HPDE6-E6E7 (cell line): ENCODE measurements around the gene CFAP47.
A peak's percentile ranks its signal among the peaks of the same experiment; 100 is the strongest.
"Not testable (repeated sequence)": the region's sequence is repeated elsewhere in the genome, so short reads cannot be mapped to it uniquely, and the experiment has no call there.

Experiments
- DNase-seq: peaks from one replicate; pipeline ENCODE4 v3.0.0; 2011; ENCODE audit warnings: missing footprints; ENCODE audit errors: extremely low spot score

The CFAP47 gene, protein sequence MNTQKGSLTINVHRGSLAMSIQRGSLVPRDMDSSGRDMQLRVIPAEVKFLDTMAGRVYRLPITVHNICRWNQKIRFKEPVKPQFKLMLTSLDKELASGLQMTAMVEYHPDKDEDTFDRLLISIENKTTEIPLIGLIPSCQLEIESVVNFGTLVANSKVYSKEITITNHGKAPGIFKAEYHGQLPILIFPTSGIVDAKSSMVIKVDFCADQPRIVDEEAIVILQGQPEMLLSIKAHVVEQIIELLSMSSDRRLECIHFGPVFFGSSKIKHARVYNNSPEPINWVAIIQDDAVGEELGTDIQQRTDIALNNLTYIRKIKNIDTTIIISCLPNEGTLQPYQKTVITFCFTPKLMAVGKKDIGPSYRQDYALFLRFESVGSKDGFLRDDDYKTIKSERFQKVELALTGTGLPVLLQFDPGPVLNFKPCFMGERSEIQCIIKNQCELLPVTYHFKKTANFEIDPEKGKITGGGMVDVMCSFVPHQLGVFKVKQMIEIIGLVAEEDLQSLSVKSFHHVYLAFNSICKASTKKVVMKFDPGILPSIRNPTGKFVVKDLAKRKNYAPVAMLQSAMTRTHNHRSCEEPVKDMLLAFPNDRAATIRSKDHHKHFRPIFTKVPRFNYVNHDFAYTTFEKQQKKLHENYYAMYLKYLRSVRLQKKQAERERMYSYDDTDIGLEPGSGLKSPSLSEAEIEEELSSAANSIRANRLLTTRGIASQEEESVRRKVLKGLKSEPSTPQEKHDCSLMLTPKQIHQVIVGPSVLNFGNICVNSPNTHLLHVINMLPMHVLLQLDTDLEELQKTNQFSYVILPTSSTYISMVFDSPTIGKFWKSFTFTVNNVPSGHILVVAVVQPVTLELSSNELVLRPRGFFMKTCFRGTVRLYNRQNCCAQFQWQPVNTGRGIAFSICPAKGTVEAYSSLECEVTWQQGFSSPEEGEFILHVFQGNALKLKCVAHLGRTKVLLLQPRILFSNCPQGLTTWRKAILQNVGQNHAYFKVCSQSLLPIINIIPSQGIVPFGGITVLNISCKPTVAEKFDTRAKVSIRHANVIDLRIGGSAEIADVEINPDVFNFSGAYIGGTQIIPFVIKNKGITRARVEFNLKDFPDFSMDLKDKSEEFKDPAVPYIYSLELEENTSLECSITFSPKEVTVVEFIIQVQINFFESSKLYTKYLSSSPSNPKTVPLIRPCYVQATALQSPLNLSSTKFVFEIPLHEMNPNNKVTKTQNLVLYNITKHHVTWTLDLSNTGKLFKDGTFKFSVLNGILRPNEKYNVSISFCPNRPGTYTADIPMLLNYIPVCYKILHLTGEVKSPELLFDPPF (N-terminal part only)

DNA sequence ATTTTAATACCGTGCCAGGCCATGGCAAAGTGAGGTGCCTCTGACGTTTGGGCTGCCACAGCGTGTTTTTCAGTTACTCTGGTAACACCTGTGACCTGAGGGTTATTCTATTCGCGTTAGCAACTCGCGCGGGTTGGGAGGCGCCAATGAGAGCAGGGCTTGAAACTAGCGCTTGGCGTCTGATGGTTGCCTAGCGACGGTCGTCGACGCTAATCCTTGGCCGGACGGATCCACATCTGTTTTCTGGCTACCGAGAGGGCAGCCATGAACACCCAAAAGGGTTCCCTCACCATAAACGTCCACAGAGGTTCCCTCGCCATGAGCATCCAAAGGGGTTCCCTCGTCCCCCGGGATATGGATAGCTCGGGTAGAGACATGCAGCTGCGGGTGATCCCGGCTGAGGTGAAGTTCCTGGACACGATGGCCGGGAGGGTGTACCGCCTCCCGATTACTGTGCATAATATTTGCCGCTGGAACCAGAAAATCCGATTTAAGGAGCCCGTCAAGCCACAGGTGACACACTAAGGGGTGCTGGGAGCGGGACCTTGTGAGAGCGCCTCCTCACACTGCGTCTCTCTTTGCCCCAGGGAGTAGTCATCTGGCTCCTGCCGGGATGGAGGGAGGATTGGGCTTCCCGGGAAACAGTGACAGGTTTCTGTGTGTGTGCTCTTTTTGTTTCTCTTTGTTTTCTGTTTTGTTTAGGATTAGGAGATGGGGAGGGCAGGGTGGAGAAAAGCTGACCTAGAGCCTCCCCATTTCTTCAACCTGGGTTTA is at the start of gene CFAP47:
CFAP47 (plus strand) TSS at position 199 of the 774 bp plus-strand sequence; CDS start at position 265, 66 bp downstream.
- peak; percentile 33 for DNase-seq

DNA sequence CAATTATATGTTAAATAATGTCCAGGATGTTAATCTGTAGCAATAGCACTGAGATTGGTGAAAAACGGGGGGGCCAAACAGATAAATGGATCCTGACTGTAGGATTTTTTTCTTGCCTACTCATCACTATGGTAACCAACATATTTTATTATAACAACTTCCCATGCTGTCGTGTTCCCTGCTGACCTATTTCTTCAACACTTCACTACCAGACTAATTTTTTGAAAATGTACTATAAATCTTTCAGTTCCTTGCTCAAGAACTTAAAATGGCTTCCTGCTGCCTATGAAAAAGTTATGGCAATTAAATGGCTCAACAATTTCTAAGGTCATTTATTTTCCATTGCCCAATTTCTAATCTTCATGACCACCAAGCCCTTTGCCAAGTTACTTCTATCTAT is 38.9 kb upstream of the CFAP47 start:
- no peak for DNase-seq

DNA sequence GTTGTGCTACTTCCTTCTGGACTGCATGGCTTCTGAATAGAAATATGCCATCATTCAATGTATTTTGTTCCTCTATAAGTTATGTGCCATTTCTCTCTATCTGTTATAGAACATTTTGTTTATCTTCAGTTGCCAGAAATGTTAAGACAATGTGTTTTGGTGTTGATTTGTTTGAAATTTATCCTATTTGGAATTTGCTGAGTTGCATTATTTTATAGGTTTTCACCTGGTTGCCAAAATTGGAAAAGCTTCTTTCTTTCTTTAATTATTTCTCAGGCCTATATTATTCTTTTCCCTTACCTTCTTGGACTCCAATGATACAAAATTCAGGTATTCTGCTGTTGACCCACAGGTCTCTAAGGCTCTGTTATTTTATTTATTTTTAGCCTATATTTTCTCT is 33.4 kb upstream of the CFAP47 start:
- no peak for DNase-seq

DNA sequence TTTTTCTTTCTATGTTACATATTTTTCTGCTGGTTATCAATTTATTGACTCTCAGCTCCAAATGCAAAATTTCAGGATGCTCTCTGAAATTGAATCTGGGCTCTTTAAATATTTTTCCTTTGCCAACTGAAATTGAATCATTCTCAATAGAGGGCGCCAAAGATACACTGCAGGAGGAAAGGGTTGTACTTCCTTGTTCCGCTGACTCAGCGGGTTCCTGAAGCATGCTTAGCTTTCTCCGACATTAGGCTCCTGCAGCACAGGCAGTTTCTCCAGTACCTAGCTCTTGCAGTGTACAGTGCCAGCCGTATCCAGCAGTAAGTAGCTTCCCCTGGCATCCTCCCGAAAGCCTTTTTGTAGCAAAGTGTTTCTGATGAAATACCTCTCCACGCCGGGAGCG is 28.8 kb upstream of the CFAP47 start:
- DNase-seq: peak; percentile 32

DNA sequence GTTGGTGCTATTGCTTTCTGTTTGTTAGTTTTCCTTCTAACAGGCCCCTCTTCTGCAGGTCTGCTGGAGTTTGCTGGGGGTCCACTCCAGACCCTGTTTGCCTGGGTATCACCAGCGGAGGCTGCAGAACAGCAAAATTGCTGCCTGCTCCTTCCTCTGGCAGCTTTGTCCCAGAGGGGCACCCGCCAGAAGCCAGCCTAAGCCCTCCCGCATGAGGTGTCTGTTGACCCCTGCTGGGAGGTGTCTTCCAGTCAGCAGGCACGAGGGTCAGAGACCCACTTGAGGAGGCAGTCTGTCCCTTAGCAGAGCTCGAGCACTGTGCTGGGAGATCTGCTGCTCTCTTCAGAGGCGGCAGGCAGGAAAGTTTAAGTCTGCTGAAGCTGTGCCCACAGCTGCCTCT is 67.3 kb downstream of the CFAP47 start:
- not testable (repeated sequence) for DNase-seq

DNA sequence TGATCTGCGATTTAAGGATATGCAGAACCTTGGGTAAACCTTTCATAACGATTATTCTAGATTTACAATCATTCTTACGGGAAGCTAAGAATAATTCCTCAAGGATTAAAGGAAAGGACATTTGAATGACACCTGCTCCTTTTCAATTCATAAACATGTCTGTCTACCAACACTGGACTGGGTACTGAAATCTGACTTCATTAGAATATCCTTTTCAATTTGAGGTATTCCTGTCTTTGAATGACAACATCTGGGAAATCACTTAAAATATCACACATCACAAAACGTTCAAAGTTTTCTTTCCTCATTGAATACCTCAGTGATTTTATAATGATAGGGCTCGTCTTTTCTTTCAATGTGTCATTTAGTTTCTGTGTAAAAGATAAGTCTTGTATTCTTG is 87.7 kb downstream of the CFAP47 start:
- no peak for DNase-seq

DNA sequence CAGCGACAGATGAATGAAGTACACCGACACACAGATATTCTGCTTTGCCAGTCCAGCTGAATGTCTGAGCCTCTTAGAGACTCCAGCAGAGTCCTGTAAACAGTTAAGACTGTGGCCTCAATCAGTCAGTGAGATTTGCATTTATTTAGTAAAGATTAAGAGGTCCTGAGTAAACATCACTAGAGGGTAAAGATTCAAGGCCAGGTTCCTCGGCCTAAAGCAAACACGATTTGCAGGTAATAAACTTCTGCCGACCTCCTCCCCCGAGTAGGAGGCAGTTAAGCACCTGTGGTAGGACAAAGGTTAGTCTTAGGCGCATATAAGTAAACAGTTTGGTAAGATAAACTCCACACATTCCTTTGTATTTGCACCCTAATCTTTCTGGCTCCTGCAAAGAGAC is 99.6 kb downstream of the CFAP47 start:
- DNase-seq: no peak

DNA sequence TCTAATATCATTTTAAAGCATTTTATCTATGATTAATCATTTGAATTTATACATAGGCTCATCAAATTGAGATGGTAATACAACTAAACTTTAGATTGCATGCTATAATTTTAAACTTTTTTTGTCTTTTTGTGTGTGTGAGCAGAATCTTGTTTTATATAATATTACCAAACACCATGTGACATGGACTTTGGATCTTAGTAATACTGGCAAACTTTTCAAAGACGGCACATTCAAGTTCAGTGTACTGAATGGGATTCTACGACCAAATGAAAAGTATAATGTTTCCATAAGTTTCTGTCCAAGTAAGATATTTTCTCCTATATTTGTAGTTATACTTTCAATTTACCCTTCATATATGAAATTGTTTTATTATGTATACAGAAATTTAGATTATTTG is 116.0 kb downstream of the CFAP47 start:
- no peak for DNase-seq

DNA sequence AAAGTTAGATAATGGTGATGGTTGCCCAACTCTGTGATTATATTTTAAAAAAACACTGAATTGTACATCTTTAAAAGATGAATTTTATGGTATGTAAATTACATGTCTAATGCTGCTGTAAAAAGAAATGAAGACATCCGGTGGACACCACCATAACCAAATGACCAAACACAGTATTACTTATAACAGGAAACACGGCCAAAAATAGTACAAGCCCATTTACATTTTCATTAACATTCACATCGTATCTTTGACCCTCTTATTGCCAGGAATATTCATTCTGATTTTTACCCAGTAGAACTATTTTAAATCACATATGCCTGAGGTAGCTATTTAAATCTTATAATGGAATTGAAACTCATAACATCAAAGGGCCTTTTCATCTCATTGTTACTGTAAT is 143.2 kb downstream of the CFAP47 start:
- DNase-seq: no peak

DNA sequence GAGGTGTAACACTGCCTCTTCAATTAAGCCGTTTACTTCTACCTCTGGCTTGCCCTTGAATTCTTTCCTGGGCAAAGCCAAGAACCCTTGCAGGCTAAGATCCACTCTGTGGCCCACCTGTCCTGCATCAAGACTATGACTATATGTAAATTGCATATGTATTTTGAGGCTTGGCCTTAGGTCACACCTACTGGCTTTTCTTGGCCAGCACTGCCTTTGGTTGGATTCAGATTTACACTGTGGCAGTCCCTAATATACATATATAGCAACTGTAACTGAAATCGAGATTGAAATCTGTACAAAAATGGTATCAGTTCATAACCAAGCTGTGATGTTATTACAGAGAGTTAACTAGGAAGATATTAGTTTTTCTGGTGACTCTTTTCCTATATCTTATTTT is 151.5 kb downstream of the CFAP47 start:
- DNase-seq: no peak

DNA sequence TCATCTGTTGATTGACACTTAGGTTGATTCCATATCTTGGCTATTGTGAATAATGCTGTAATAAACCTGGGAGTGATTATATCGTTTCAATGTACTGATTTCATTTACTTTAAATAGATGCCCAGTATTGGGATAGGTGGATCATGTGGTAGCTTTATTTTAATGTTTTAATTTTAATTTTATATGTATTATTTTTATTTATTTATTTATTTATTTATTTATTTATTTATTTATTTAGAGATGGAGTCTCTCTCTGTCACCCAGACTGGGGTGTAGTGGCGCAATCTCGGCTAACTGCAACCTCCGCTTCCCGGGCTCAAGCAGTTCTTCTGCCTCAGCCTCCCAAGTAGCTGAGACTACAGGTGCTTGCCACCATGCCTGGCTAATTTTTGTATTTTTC is 155.5 kb downstream of the CFAP47 start:
- not testable (repeated sequence) for DNase-seq

DNA sequence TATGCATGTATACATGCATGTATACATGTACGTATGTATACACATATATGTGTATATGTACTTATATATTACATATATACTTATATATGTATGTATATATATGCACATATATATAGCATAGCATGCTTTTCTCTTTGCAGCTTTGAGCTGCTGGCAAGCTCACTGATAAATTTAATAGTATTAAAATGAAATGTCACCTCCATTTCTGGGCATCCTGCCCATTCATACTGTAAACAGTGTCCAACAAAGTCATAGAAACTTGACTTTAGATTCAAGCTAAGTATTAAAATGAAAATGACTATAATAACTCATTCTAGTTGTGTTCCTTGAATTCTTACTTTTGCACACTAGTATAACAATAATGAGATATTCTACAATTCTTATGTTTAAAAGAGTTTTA is 163.7 kb downstream of the CFAP47 start:
- no peak for DNase-seq

DNA sequence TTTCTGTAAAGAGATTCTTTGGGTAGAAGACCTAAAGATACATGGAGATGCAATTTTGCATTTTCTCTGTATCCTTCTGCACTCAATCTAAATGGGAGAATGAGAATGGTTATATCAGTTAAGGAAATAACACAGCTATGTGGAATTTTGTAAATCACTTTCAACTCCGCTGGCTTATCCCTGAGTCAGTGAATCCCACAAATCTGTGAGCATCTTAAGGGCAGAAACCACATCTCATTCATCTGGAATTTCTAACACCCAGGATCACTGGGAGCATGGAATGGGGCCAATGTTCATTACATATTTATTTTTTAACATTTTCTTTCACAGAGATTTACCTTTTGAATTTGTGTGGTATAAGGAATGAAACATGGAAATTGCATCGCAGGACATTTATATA is 167.8 kb downstream of the CFAP47 start:
- DNase-seq: no peak

DNA sequence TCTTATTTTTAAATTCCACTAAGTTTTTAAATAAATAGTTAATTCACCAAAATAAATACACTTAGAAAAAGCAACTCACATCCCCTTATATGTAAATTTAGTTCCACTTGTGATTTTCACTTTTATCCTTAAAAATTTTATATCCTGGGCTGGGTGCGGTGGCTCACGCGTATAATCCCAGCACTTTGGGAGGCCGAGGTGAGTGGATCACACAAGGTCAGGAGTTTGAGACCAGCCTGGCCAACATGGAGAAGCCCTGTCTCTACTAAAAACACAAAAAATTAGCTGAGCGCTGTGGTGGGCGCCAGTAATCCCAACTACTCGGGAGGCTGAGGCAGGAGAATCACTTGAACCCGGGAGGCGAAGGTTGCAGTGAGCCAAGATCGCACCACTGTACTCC is 169.4 kb downstream of the CFAP47 start:
- DNase-seq: not testable (repeated sequence)

DNA sequence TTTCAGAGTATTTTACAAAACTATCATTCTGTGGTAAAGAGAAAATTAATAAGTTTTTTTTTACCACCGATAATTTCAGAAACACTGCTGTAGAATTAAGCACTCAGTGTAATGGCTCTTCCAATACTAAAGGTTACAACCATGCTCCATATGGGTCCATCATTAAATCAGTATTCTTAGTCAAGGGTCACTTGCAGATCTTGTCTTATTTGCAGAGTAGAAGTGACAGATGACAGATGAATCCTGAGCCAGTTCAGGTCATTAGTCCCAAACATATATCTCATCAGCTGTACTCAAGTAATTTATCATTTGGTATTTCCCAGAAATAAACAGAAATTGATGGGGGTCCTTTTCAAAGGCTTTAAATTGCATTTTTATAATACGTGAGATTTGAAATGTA is 182.9 kb downstream of the CFAP47 start:
- no peak for DNase-seq

DNA sequence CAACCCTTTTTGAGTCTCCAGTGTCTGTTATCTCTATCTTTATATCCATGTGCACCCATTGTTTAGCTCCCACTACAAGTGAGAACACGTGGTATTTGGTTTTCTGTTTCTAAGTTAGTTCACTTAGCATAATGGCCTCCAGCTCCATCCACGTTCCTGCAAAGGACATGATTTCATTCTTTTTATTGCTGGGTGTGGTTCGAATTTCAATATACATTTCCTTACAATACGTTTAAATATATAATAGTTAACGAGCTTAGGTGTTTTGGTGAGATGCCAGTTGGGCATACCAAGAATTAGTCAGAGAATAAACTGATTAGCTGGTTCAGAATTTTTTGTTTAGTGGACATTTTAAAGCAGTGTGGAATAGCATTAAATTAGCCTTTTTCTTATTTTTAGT is 196.7 kb downstream of the CFAP47 start:
- no peak for DNase-seq

DNA sequence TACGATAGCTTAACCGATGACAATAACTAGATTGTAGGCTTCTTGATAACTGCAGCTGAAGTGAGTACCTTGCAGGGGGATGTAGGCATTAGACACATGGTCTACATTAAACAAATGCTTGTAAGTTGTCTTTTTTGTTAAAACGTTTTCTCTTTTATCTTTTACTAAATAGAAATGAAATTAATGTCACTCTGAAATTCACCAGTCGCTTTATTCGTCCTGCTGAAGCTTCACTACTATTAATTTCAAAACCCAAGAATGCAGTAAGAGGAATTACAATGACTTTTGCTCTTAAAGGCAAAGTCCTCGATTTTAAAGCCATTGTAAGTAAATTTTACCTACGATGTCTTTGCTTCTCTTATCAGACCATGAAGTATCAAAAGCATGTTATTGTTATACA is 239.7 kb downstream of the CFAP47 start:
- no peak for DNase-seq

DNA sequence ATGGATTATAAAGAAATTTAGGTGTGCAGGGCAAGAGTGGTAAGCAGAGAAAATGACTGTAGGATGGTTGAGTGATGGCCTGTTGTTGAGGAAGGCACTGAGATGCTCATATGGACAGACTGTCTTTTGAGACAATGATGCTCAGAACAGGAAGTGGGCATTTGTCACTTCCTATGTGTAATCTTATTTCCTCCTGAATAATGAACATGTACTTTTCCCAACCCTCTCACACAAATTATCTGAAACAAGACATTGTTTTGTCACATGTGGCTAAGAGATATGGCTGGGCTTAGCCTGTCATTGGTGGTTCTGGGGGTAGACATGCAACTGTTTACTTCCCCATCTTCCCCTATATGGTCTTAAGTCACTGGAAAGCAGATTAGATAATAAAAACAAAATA is 240.5 kb downstream of the CFAP47 start:
- DNase-seq: no peak

DNA sequence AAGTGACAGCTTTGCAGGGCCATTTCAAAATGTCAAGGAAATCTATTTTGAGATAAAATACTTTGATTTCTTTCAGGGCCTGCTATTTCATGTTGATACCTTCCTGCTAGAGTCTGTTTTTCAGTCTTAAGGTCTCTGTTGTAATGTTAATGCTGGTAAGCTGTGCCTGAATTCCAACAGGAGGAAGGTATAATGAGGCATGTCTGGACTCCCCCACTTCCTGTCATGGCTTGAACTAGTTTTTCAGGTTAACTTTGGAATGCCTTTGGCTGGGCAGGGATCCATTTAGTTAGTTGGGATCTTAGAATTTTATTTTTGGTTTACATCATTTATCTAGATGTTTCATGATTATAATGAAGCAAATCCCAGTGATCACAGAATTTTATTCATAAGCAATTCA is 279.0 kb downstream of the CFAP47 start:
- DNase-seq: no peak

DNA sequence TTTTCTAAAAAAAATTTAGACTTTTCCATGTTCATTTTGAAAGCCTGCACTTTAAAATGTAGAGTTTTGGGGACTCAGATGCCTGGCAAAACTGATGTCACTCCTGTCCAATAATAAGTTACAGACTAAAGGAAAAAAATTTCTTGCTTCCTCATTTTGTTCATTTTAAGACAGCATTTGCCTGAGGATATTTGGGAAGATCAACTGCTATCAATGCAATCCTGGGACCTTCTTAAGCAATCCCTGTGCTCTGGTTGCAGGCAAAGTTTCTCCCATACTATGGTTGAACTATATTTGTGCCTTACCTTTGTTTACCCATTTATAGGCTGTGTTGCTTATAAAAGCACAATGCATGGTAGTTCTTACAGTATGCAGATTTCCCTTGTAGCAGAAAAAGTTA is 280.4 kb downstream of the CFAP47 start:
- no peak for DNase-seq

DNA sequence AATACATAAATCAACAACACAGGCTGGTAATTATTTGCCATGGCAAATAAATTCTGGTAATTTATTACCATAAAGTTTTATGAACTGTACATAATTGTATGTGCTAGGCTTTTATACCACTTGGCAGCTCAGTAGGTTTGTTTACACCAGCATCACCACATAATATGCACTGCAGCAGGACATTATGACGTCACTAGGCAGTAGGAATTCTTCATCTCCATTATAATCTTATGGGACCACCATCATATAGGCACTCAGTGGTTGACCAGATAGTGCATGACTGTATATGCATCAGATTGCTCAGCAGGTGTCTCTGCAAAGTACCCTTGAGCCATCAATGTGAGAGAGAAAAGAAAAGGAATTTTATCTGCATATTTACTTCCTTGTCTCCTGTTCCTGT is 295.4 kb downstream of the CFAP47 start:
- no peak for DNase-seq
